ENCODE measurements around the gene TMEM82. TPM values are rescaled to one million over a fixed set of nuclear protein-coding genes. Genes with fewer than 3 reads are reported as not detected.
"Not testable (repeated sequence)": the region's sequence is repeated elsewhere in the genome, so short reads cannot be mapped to it uniquely, and the experiment has no call there.

TMEM82 gene
- total RNA-seq, result not detected in 3 replicates
- long read RNA-seq, result 0 reads

- H3K4me1 Mint-ChIP-seq (ENCODE audit: low read depth), result peaks cover 18% of the 10 kb centered on the region
- H3K36me3 Mint-ChIP-seq (ENCODE audit: low read depth), result peaks cover 2% of the 10 kb centered on the region
- H3K4me3 Mint-ChIP-seq (ENCODE audit: unreplicated experiment), result no peak within 1 kb of the TSS
- no peaks in the 10 kb centered on the region for H3K27me3 Mint-ChIP-seq (ENCODE audit: low read depth)
- no peak within 1 kb of the TSS for H3K27ac Mint-ChIP-seq (ENCODE audit: unreplicated experiment)
- TF ChIP-seq, protein P1, sequence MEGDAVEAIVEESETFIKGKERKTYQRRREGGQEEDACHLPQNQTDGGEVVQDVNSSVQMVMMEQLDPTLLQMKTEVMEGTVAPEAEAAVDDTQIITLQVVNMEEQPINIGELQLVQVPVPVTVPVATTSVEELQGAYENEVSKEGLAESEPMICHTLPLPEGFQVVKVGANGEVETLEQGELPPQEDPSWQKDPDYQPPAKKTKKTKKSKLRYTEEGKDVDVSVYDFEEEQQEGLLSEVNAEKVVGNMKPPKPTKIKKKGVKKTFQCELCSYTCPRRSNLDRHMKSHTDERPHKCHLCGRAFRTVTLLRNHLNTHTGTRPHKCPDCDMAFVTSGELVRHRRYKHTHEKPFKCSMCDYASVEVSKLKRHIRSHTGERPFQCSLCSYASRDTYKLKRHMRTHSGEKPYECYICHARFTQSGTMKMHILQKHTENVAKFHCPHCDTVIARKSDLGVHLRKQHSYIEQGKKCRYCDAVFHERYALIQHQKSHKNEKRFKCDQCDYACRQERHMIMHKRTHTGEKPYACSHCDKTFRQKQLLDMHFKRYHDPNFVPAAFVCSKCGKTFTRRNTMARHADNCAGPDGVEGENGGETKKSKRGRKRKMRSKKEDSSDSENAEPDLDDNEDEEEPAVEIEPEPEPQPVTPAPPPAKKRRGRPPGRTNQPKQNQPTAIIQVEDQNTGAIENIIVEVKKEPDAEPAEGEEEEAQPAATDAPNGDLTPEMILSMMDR (IDR thresholded peaks at IDR 0.05), result no peak
- H3K9me3 Mint-ChIP-seq (ENCODE audit: low read depth), result no peaks in the 10 kb centered on the region
- DNase-seq (ENCODE audit: low spot score), result no peak
These were observed at the start of gene TMEM82 for GRCh38 chr1:15742339-15742801. TSS of gene TMEM82 (plus strand) at chr1:15742499. CDS start at chr1:15742560, 61 bp downstream.

DNA sequence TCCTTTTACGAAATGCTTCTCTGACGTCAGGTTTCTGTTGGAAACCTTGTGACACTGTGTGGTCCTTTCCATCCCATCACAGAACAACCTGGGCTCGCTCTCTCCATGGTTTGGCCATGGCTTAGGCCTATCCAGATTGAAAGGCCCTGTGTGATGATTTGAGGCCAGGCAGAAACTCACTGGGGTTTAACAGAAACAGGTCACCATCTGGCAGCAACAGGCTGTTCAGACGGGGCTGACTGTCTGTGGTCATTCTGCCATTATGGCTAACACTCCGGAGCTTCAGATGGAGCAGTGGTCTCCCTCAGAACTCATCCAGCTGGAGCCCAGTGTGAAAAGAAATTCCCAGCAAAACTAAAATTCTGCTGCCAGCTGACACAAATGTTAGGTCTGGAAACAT, 48.9 kb upstream of the TMEM82 start:
- TF ChIP-seq, protein P1 (IDR thresholded peaks at IDR 0.05), result no peak
- H3K4me3 Mint-ChIP-seq (ENCODE audit: unreplicated experiment), result no peak overlapping the region
- H3K36me3 Mint-ChIP-seq (ENCODE audit: low read depth), result peaks cover 4% of the 10 kb centered on the region
- H3K27ac Mint-ChIP-seq (ENCODE audit: unreplicated experiment), result no peak overlapping the region
- no peaks in the 10 kb centered on the region for H3K27me3 Mint-ChIP-seq (ENCODE audit: low read depth)
- no peak for DNase-seq (ENCODE audit: low spot score)
- peaks cover 27% of the 10 kb centered on the region for H3K4me1 Mint-ChIP-seq (ENCODE audit: low read depth)
- H3K9me3 Mint-ChIP-seq (ENCODE audit: low read depth), result no peaks in the 10 kb centered on the region

- no peak for DNase-seq (ENCODE audit: low spot score)
- peak overlapping the region; percentile 76 for H3K27ac Mint-ChIP-seq (ENCODE audit: unreplicated experiment)
These were observed 45.3 kb upstream of the TMEM82 start for GRCh38 chr1:15696956-15697521.

GRCh38 chr1:15698201-15698600, 44.1 kb upstream of the TMEM82 start:
- Mint-ChIP-seq H3K9me3 (ENCODE audit: low read depth) (no peaks in the 10 kb centered on the region), H3K4me3 (ENCODE audit: unreplicated experiment) (no peak overlapping the region), H3K27ac (ENCODE audit: unreplicated experiment) (no peak overlapping the region), H3K27me3 (ENCODE audit: low read depth) (no peaks in the 10 kb centered on the region), H3K36me3 (ENCODE audit: low read depth) (peaks cover 4% of the 10 kb centered on the region), H3K4me1 (ENCODE audit: low read depth) (peaks cover 23% of the 10 kb centered on the region)
- TF ChIP-seq, protein P1 (IDR thresholded peaks at IDR 0.05), result no peak
- no peak for DNase-seq (ENCODE audit: low spot score)

More at GRCh38 chr1:15696956-15697521, 45.3 kb upstream of the TMEM82 start:
- Mint-ChIP-seq H3K36me3 (ENCODE audit: low read depth) (peaks cover 4% of the 10 kb centered on the region), H3K4me3 (ENCODE audit: unreplicated experiment) (no peak overlapping the region), H3K9me3 (ENCODE audit: low read depth) (no peaks in the 10 kb centered on the region), H3K4me1 (ENCODE audit: low read depth) (peaks cover 22% of the 10 kb centered on the region), H3K27me3 (ENCODE audit: low read depth) (no peaks in the 10 kb centered on the region)
- TF ChIP-seq, protein P1 (IDR thresholded peaks at IDR 0.05), result no peak

DNA sequence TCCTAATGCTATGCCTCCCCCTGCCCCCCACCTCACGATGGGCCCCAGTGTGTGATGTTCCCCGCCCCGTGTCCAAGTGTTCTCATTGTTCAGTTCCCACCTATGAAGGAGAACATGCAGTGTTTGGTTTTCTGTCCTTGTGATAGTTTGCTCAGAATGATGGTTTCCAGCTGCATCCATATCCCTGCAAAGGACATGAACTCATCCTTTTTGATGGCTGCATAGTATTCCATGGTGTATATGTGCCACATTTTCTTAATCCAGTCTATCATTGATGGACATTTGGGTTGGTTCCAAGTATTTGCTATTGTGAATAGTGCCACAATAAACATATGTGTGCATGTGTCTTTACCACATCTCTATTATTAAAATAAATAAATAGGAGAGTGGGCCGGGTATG, 43.0 kb upstream of the TMEM82 start:
- H3K4me3 Mint-ChIP-seq (ENCODE audit: unreplicated experiment); DNase-seq (ENCODE audit: low spot score); H3K9me3 Mint-ChIP-seq (ENCODE audit: low read depth); H3K27me3 Mint-ChIP-seq (ENCODE audit: low read depth); H3K27ac Mint-ChIP-seq (ENCODE audit: unreplicated experiment); H3K36me3 Mint-ChIP-seq (ENCODE audit: low read depth): not testable (repeated sequence)
- H3K4me1 Mint-ChIP-seq (ENCODE audit: low read depth), result peaks cover 34% of the 10 kb centered on the region

GRCh38 chr1:15700508-15700907, 41.8 kb upstream of the TMEM82 start:
- Mint-ChIP-seq H3K36me3 (ENCODE audit: low read depth) (peaks cover 5% of the 10 kb centered on the region), H3K4me3 (ENCODE audit: unreplicated experiment) (no peak overlapping the region), H3K4me1 (ENCODE audit: low read depth) (peaks cover 46% of the 10 kb centered on the region), H3K9me3 (ENCODE audit: low read depth) (no peaks in the 10 kb centered on the region), H3K27me3 (ENCODE audit: low read depth) (no peaks in the 10 kb centered on the region), H3K27ac (ENCODE audit: unreplicated experiment) (peak overlapping the region; percentile 73)
- TF ChIP-seq, protein P1 (IDR thresholded peaks at IDR 0.05), result no peak
- no peak for DNase-seq (ENCODE audit: low spot score)
